K562 treated with DMSO at 1 percent for 12 hours (cell line): Measurements from ENCODE around the gene PLA2G4F. TPM values are rescaled to one million over a fixed set of nuclear protein-coding genes. Genes with fewer than 3 reads are reported as not detected.

Experiments used
- total RNA-seq: library from RNA; unstranded; fragments of 300-600 nt; gene quantifications from 2 replicates; pipeline ENCODE4 v1.2.3, GENCODE V29; 2022; ENCODE audit not compliant: insufficient read depth

Gene PLA2G4F, protein sequence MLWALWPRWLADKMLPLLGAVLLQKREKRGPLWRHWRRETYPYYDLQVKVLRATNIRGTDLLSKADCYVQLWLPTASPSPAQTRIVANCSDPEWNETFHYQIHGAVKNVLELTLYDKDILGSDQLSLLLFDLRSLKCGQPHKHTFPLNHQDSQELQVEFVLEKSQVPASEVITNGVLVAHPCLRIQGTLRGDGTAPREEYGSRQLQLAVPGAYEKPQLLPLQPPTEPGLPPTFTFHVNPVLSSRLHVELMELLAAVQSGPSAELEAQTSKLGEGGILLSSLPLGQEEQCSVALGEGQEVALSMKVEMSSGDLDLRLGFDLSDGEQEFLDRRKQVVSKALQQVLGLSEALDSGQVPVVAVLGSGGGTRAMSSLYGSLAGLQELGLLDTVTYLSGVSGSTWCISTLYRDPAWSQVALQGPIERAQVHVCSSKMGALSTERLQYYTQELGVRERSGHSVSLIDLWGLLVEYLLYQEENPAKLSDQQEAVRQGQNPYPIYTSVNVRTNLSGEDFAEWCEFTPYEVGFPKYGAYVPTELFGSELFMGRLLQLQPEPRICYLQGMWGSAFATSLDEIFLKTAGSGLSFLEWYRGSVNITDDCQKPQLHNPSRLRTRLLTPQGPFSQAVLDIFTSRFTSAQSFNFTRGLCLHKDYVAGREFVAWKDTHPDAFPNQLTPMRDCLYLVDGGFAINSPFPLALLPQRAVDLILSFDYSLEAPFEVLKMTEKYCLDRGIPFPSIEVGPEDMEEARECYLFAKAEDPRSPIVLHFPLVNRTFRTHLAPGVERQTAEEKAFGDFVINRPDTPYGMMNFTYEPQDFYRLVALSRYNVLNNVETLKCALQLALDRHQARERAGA
- total RNA-seq: not detected in 2 replicates

DNA sequence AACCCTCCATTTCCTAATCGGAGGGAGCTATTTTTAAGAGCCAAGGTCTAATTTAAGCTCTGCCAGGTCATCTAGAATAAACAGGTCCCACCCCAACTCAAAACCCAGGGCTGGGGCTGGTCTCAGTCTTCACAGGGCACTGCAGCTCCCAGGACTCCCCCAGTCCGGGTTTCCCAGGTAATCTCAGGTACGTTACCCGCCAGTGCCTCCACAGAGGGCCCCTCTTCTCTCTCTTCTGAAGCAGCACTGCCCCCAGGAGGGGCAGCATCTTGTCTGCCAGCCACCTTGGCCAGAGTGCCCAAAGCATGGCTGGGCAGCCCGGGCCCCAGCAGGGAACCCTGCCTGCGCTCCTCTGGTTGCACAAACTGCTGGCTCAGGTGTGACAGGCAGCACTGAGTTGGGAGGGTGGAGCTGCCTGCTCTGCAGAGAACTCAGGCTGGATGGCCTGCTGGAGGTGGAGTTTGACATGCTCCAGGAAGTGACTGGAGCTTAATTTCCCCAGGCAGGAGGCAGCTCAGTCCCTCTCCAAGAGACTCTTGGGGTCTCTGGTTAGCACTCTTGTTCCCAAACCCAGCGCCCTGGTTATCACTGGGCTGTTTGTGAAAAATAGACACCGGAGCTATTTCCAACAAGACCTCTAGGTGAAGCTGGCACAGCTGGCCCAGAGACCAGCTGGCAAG, at the start of gene PLA2G4F:
Gene PLA2G4F, minus strand, starts transcription at position 394 of the 680 bp plus-strand sequence. Its CDS starts 87 bp downstream, at position 307.

DNA sequence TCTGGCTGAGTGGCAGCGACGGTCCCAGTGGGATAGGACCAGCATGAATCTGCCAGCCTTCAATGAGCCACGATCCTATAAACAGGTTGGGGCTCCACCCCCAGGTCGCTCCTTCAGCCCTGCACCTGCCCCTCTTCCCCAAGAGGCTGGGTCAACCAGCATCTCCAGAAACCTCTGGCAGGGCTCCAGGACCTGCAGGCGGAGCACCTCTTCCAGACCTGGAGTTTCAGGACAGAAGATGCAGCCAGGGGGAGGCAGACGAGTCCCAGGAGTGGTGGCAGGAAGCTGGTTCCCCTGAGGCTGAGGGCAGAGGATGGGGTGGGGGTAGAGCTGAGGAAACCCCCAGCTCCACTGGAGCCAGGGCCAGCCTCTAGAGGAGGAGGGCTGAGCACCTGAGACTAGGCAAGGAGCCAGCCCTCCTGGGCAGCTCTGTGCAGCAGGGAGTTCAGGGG, 61.9 kb downstream of the PLA2G4F start, which contains the start of gene PLA2G4D:
Gene PLA2G4D, minus strand, starts transcription at position 51 of the 452 bp plus-strand sequence. CDS start 103 bp downstream, outside the sequence.

Other genes starting within 250 kb of the PLA2G4F start
- gene EHD4, start 184.1 kb downstream of the PLA2G4F start, total RNA-seq: 5.6 and 8.3 TPM in 2 replicates
- not detected in 2 replicates for gene PLA2G4E, start 135.6 kb downstream of the PLA2G4F start, total RNA-seq
- gene PLA2G4D, start 62.1 kb downstream of the PLA2G4F start, total RNA-seq: not detected in 2 replicates
- gene VPS39, start 51.7 kb upstream of the PLA2G4F start, total RNA-seq: 20.2 and 43.3 TPM in 2 replicates
- gene GANC, start 116.6 kb upstream of the PLA2G4F start, total RNA-seq: 8.6 and 11.1 TPM in 2 replicates
- 17.2 and 21.6 TPM in 2 replicates for gene TMEM87A, start 116.8 kb upstream of the PLA2G4F start, total RNA-seq
- 0.73 and 1.0 TPM in 2 replicates for gene CAPN3, start 202.9 kb upstream of the PLA2G4F start, total RNA-seq